Lung (tissue), 12 donors: ENCODE results near the gene GRPEL1. TPM values are rescaled to one million over a fixed set of nuclear protein-coding genes. Genes with fewer than 3 reads are reported as not detected.

ENCODE experiments used
- ATAC-seq: fragments of 200-7000 bp; cut with Tn5 transposase; one replicate; pipeline ENCODE4 v1.9.1; 2020; ENCODE audit warnings: moderate number of reproducible peaks; ENCODE audit not compliant: insufficient read depth, low FRiP score
- DNase-seq, 3 donors: peaks; one replicate each; pipeline ENCODE4 v3.0.0-alpha.2; 2013 to 2017
- H3K27ac ChIP-seq, 2 donors: one replicate each; pipeline ENCODE4 v1.5.1; 2013; ENCODE audit warnings: mild to moderate bottlenecking in 2 of 2, moderate library complexity in 2 of 2, control low read depth in 1 of 2, inconsistent platforms in 1 of 2, low read depth in 1 of 2, low read length in 1 of 2
- H3K27me3 ChIP-seq, 3 donors: one replicate each; pipeline ENCODE4 v1.5.1; 2013; ENCODE audit warnings: low read length in 2 of 3; ENCODE audit not compliant: control insufficient read depth in 3 of 3, insufficient read depth in 3 of 3
- H3K36me3 ChIP-seq, 4 donors: one replicate each; pipeline ENCODE4 v1.5.1; 2013; ENCODE audit warnings: low read length in 4 of 4, mild to moderate bottlenecking in 1 of 4, moderate library complexity in 1 of 4; ENCODE audit not compliant: control insufficient read depth in 4 of 4, insufficient read depth in 4 of 4
- H3K4me1 ChIP-seq, 5 donors: one replicate each; pipeline ENCODE4 v1.5.1; 2013; ENCODE audit warnings: low read length in 5 of 5, mild to moderate bottlenecking in 2 of 5, moderate library complexity in 1 of 5; ENCODE audit not compliant: control insufficient read depth in 5 of 5, insufficient read depth in 5 of 5
- H3K4me3 ChIP-seq: one replicate; pipeline ENCODE4 v1.5.1; 2013; ENCODE audit warnings: mild to moderate bottlenecking, control low read depth, moderate library complexity
- H3K9ac ChIP-seq, 2 donors: one replicate each; pipeline ENCODE4 v1.5.1; 2013; ENCODE audit warnings: low read length in 2 of 2, control low read depth in 1 of 2; ENCODE audit not compliant: insufficient read depth in 1 of 2
- H3K9me3 ChIP-seq, 4 donors: one replicate each; pipeline ENCODE4 v1.5.1; 2013; ENCODE audit warnings: low read length in 3 of 4, mild to moderate bottlenecking in 1 of 4, moderate library complexity in 1 of 4; ENCODE audit not compliant: control insufficient read depth in 4 of 4, insufficient read depth in 3 of 4
- WGBS, 2 donors: extraction: QIAGEN DNeasy Blood & Tissue Kit; methylation state at CpG; one replicate each; pipeline ENCODE4 v1.1.7; 2013; 5-methylcytosine and 5-hydroxymethylcytosine counted together
- polyA plus RNA-seq, 2 donors: library from polyadenylated mRNA; stranded (reverse); fragments of 200-250 nt; gene quantifications; one replicate each; pipeline ENCODE4 v1.2.1, GENCODE V29; 2013
- total RNA-seq, 2 donors: library from RNA; depleted of rRNA in 1 of 2; stranded (reverse); fragments of >200 nt in 1 of 2; gene quantifications; one replicate each; pipeline ENCODE4 v1.2.1, GENCODE V29; 2014 to 2021
- TF ChIP-seq, protein P1 (sequence below): IDR thresholded peaks from 2 replicates; pipeline ENCODE4 v1.5.1; 2012; ENCODE audit warnings: mild to moderate bottlenecking; ENCODE audit errors: control extremely low read depth, extremely low read depth
- donor health status: control.
- donor health status: control.
- donor health status: Bipolar disorder and iron deficiency.
- donor health status: healthy.
- donor health status: DM: yes; HTN: yes; CAD: no.

The GRPEL1 gene
- total and polyA plus RNA-seq, 4 donors: 13.9 to 39.1 (median 29.3) TPM

DNA sequence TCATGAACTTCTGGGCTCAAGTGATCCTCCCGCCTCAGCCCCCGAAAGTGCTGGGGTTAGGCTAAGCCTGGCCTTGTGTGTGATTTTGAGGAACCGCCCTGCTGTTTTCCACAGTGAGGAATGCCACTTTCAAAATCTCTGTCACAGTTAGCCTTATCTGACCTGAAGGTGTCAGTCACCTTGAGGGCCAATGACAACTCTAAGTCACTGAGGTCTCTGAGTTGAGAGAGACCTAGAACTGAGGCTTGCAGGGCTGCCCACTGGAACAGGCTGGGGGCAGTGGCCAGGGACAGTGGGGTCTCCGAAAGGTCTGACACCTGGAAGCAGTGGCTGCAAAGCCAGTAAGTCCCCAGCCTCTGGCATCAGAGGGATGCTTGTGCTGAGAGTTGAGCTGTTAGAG, 18.6 kb downstream of the GRPEL1 start:
- ATAC-seq (no peak), DNase-seq (no peak)
- H3K27ac ChIP-seq: no peak overlapping the region
- no peaks in the 10 kb centered on the region for H3K9me3 ChIP-seq
- H3K27me3 ChIP-seq: no peaks in the 10 kb centered on the region
- no peak overlapping the region for H3K9ac ChIP-seq
- peaks cover 5 to 48% (median 16%) of the 10 kb centered on the region in 5 donors for H3K4me1 ChIP-seq
- TF ChIP-seq, protein P1, sequence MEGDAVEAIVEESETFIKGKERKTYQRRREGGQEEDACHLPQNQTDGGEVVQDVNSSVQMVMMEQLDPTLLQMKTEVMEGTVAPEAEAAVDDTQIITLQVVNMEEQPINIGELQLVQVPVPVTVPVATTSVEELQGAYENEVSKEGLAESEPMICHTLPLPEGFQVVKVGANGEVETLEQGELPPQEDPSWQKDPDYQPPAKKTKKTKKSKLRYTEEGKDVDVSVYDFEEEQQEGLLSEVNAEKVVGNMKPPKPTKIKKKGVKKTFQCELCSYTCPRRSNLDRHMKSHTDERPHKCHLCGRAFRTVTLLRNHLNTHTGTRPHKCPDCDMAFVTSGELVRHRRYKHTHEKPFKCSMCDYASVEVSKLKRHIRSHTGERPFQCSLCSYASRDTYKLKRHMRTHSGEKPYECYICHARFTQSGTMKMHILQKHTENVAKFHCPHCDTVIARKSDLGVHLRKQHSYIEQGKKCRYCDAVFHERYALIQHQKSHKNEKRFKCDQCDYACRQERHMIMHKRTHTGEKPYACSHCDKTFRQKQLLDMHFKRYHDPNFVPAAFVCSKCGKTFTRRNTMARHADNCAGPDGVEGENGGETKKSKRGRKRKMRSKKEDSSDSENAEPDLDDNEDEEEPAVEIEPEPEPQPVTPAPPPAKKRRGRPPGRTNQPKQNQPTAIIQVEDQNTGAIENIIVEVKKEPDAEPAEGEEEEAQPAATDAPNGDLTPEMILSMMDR: no peak
- H3K4me3 ChIP-seq: no peak overlapping the region
- WGBS, 2 donors: 90 to 95% methylated on average over 4 of the region's 4 CpGs
- H3K36me3 ChIP-seq: peaks cover 0 to 19% (median 1%) of the 10 kb centered on the region in 4 donors

DNA sequence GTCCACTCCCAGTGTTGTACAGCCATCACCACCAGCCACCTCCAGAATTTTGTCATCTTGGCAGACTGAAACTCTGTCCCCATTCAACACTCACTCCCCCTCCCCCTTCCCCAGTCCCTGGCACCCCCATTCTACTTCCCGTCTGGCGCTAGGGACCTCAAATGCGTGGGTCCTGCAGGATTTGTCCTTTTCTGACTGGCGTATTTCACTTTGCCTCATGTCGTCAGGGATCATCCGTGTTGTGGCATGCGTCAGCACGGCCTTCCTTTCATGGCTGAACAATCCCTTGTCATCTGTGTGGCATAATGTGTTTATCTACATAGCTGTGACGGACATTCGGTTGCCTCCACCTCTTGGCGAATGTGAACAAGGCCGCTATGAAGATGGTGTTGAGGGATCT, 19.2 kb downstream of the GRPEL1 start:
- no peak for DNase-seq
- TF ChIP-seq, protein P1: no peak
- Histone ChIP-seq H3K36me3 (peaks cover 0 to 14% (median 0%) of the 10 kb centered on the region in 4 donors), H3K4me3 (no peak overlapping the region), H3K27ac (no peak overlapping the region), H3K27me3 (no peaks in the 10 kb centered on the region), H3K4me1 (peaks cover 5 to 48% (median 16%) of the 10 kb centered on the region in 5 donors), H3K9ac (no peak overlapping the region), H3K9me3 (no peaks in the 10 kb centered on the region)
- no peak for ATAC-seq
- WGBS, 2 donors: 94 to 95% methylated on average over 12 of the region's 12 CpGs

DNA sequence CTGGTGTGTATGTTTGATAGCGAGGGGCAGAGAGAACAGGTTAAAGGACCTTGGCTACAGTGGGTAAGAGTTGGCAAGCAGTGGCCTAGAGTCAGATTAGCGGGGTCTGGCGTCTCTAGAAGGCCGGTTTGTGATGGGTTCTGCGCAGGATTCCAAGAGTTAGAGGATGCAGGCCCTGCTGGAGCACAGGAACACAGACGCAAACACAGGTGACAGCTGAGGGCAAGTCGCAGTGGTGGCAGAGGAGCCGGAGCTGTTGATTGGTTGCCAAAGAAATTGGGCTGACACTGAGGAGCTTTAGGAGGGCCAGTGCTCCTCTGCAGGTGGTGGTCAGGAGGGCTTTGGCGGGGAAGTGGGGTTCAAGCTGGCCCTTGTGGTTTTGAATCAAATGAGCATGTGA, 20.9 kb downstream of the GRPEL1 start:
- ATAC-seq (no peak), DNase-seq (no peak)
- no peak overlapping the region for H3K4me3 ChIP-seq
- H3K27me3 ChIP-seq: no peaks in the 10 kb centered on the region
- no peak overlapping the region for H3K27ac ChIP-seq
- H3K9me3 ChIP-seq: no peaks in the 10 kb centered on the region
- H3K36me3 ChIP-seq: peaks cover 0 to 10% (median 0%) of the 10 kb centered on the region in 4 donors
- no peak overlapping the region for H3K9ac ChIP-seq
- H3K4me1 ChIP-seq: peaks cover 5 to 37% (median 16%) of the 10 kb centered on the region in 5 donors
- WGBS, 2 donors: 94 to 96% methylated on average over 9 of the region's 9 CpGs
- TF ChIP-seq, protein P1: no peak
